NCI-H748 treated with DMSO at 0.1 percent for 48 hours (cell line): ENCODE results near the gene TCF19.
"Not testable (repeated sequence)": the region's sequence is repeated elsewhere in the genome, so short reads cannot be mapped to it uniquely, and the experiment has no call there.

Source experiments
- DNase-seq: peaks from one replicate; lab custom pipeline; 2025; lab: John Stamatoyannopoulos, UW

Gene TCF19

DNA sequence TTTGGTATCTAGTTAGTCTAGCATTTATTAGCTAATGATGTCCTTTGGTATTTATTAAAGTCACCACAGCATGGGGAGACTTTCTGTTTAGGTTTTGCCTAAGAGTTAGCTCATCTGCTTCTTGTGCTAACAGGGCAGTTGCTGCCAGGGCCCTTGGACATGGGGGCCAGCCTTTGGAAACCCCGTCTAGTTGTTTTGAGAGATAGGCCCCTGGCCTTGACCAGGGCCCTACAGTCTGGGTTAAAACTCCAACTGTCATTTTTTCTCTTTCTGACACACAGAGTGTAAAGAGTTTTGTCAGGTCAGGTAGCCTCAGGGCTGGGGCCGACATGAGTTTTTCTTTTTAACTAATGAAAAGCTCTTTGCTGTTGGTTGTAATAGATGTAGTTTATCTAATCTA is 24.9 kb downstream of the TCF19 start:
- not testable (repeated sequence) for DNase-seq

DNA sequence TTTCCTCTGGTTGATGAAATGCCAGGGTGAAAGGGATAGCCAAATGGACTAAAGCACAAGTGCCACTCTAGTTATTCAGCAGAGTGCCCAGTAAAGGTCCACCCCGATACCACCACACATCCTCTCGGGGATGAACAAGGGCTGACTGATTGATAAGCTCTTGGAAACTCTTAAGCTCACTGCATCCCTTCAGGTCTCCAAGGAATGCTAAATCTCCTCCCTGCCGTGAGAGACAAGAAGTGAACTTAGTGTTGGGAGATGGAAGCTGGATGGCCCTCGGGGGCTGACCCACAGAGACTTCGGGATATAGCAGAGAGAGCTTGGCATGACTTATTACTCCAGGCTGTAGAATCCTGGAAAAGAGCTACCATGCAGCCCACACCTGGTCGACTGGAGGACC is 25.5 kb downstream of the TCF19 start:
- not testable (repeated sequence) for DNase-seq

- not testable (repeated sequence) for DNase-seq
These were observed 27.3 kb downstream of the TCF19 start for GRCh38 chr6:31185695-31186051.

GRCh38 chr6:31186052-31186734 is 27.8 kb downstream of the TCF19 start:
- no peak for DNase-seq

DNA sequence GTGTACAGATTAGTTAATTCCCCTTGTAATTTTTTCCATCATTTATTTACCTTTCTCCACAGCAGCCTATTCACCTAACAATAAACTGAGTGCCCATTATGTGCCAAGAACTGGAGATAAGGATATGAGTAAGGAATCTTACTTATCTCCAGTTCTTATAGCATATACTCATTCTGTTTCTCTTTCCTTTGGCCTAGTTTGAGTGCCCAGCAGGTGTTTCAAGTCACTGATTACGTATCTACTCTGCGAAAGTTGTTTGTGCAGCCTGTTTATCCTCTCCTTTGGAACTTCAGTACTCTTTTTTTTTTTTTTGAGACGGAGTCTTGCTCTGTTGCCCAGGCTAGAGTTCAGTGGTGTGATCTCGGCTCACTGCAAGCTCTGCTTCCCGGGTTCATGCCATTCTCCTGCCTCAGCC is 29.4 kb downstream of the TCF19 start:
- DNase-seq, result no peak

- DNase-seq, result not testable (repeated sequence)
These were observed 30.8 kb downstream of the TCF19 start for GRCh38 chr6:31189223-31189622.

- DNase-seq, result no peak
These were observed 32.1 kb downstream of the TCF19 start for GRCh38 chr6:31190488-31190887.

- DNase-seq, result peak; percentile 47
These were observed 34.2 kb downstream of the TCF19 start for GRCh38 chr6:31192431-31193105.

- no peak for DNase-seq
These were observed 34.8 kb downstream of the TCF19 start for GRCh38 chr6:31193206-31193605.

- no peak for DNase-seq
These were observed 35.9 kb downstream of the TCF19 start for GRCh38 chr6:31194061-31194834.

- not testable (repeated sequence) for DNase-seq
These were observed 37.1 kb downstream of the TCF19 start for GRCh38 chr6:31195308-31195979.

DNA sequence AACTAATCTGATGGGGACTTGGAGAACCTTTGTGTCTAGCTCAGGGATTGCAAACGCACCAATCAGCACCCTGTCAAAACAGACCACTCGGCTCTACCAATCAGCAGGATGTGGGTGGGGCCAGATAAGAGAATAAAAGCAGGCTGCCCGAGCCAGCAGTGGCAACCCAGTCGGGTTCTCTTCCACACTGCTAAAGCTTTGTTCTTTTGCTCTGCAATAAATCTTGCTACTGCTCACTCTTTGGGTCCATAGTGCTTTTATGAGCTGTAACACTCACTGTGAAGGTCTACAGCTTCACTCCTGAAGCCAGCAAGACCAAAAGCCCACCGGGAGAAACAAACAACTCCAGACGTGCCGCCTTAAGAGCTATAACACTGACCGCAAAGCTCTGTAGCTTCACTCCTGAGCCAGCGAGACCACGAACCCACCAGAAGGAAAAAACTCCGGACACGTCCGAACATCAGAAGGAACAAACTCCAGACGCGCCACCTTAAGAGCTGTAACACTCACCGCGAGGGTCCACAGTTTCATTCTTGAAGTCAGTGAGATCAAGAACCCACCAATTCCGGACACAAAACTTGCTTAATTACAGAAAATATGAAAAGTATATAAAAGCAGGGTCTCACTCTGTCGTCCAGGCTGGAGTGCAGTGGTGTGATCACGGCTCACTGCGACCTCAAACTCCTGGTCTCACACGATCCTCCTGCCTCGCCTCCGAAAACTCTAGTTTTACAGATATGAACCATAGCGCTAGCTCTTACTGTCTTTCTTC is 38.0 kb downstream of the TCF19 start:
- not testable (repeated sequence) for DNase-seq

- DNase-seq, result peak; percentile 90
These were observed 39.3 kb downstream of the TCF19 start for GRCh38 chr6:31197559-31198305.

GRCh38 chr6:31199105-31199452 is 40.7 kb downstream of the TCF19 start:
- DNase-seq, result not testable (repeated sequence)

DNA sequence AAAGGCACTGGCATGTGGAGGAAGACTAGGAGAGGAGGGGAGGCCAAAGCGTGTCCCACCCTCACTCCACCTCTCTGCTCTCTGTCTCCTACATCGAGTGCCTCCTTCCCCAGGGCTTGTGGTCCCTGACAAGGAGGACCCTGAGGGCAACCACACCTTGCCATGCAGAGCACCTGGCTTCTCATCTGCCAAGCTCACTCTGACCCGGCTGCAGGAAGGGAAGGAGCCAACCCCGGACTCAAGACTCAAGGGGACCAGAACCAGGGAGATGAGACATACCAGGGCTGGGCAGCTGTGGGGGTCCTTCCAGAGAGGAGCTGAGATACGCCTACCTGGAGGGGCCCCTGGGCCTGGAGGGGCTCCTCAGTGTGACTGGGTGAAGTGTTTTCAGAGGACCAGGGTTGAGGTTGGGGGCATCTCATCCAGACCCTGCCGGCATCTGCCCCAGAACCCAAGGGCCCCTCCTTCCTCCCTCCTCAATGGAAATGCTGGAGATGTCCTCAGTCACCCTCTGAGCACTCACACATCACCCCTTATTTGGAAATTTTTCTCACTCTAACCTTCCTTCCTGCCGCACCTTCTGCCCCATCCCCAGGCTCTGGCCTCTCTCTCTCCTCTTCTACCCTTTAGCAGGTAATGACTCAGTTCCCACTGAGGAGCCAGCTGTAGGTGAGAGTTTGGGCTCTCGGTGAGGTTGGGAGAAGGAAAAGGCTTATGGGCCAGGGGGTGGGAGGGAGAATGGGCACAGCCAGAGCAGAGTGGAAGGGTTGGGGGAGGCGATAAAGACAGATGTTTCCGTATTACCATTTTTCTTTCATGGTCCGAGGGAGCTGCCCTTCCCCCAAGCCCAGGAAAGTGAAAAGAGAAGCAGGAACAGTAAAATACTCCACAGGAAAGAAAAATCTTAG is 44.1 kb downstream of the TCF19 start:
- DNase-seq, result no peak

GRCh38 chr6:31203345-31203979 is 45.1 kb downstream of the TCF19 start:
- peak; percentile 89 for DNase-seq

DNA sequence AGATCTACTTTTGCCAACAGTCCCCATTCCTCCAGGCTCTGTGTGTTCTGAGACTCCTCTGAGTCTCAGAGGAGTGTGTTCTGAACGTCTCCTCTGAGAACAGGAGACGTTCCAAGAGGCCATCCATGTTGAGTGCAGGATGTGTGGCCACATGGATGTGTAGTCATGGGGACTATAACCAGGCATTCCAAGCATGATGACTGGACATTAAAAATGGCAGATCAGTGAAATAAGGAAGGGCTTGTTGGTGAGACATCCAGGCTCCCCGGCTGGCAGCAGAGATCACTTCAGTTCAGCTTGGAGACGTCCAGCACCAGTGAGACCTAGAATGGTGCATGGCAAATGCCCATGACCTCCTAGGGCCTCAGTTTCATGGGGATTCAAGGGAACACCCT is 46.4 kb downstream of the TCF19 start:
- DNase-seq, result no peak

GRCh38 chr6:31205638-31206037 is 47.2 kb downstream of the TCF19 start:
- DNase-seq, result no peak

DNA sequence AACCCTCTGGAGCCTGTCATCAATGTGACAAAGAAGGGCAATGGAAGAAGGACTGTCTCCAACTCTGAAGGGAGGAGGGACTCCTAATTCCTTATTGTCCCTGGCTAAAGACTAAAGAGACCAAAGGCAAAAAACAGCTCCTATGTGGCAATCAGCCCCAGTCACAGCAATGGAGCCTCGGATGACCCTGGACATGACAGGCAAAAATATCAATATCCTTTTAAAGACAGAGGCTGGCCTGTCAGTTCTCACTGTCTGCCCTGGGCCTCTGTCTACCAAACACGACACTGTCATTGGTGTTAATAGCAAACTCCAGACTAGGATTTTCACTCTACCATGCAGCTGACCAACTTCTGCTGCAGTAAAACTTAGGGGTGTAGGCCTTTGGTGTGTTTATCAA is 50.1 kb downstream of the TCF19 start:
- no peak for DNase-seq
